Smooth muscle cell (in vitro differentiated cells): Measurements from ENCODE around the gene SS18. TPM values are rescaled to one million over a fixed set of nuclear protein-coding genes. Genes with fewer than 3 reads are reported as not detected.

Source experiments
- DNase-seq: peaks from one replicate; lab custom pipeline; 2025; ENCODE audit not compliant: unreplicated experiment; lab: John Stamatoyannopoulos, UW
- H2AFZ ChIP-seq: fragments of 200-600 bp; sonication (generic); 2 replicates; pipeline ENCODE4 v1.6.0; 2016; ENCODE audit warnings: antibody characterized with exemption, low read depth, mild to moderate bottlenecking
- H3F3A ChIP-seq: fragments of 200-600 bp; sonication (generic); 2 replicates; pipeline ENCODE4 v1.6.0; 2017; ENCODE audit warnings: antibody characterized with exemption, low read depth
- H3K27ac ChIP-seq: fragments of 200-600 bp; sonication (generic); 2 replicates; pipeline ENCODE4 v1.5.1; 2016; ENCODE audit warnings: low read depth, mild to moderate bottlenecking
- H3K27me3 ChIP-seq: fragments of 200-600 bp; sonication (generic); 2 replicates; pipeline ENCODE4 v1.6.1; 2016; ENCODE audit warnings: low read depth, mild to moderate bottlenecking
- H3K36me3 ChIP-seq: fragments of 200-600 bp; sonication (generic); 2 replicates; pipeline ENCODE4 v1.5.1; 2016; ENCODE audit warnings: low read depth
- H3K4me1 ChIP-seq: fragments of 200-600 bp; sonication (generic); 2 replicates; pipeline ENCODE4 v1.5.1; 2016; ENCODE audit warnings: low read depth
- H3K4me2 ChIP-seq: fragments of 200-600 bp; sonication (generic); 2 replicates; pipeline ENCODE4 v1.6.0; 2016; ENCODE audit warnings: mild to moderate bottlenecking
- H3K4me3 ChIP-seq: fragments of 200-600 bp; sonication (generic); 2 replicates; pipeline ENCODE4 v1.5.1; 2016; ENCODE audit warnings: mild to moderate bottlenecking
- H3K79me2 ChIP-seq: fragments of 200-600 bp; sonication (generic); 2 replicates; pipeline ENCODE4 v1.6.0; 2016; ENCODE audit warnings: low read depth, mild to moderate bottlenecking
- H3K9ac ChIP-seq: fragments of 200-600 bp; sonication (generic); 2 replicates; pipeline ENCODE4 v1.6.0; 2016; ENCODE audit warnings: low read depth
- H3K9me3 ChIP-seq: fragments of 200-600 bp; sonication (generic); replicated peaks from 2 replicates; pipeline ENCODE4 v1.5.1; 2016; ENCODE audit warnings: low read depth
- H4K20me1 ChIP-seq: fragments of 200-600 bp; sonication (generic); 2 replicates; pipeline ENCODE4 v1.6.0; 2016; ENCODE audit warnings: low read depth
- CTCF ChIP-seq: fragments of 200-600 bp; sonication (generic); IDR thresholded peaks from 2 replicates; pipeline ENCODE4 v1.5.1; 2017; ENCODE audit warnings: borderline replicate concordance, mild to moderate bottlenecking, antibody characterized with exemption; ENCODE audit not compliant: insufficient read depth, poor library complexity, severe bottlenecking
- WGBS: methylation state at CpG from one replicate; pipeline ENCODE4 v1.1.7; 2016; ENCODE audit warnings: low lambda C conversion rate; 5-methylcytosine and 5-hydroxymethylcytosine counted together
- polyA plus RNA-seq: library from polyadenylated mRNA; unstranded; fragments of >200 nt; fragmentation: Nextera tagmentation; extraction: Ambion mirVana; gene quantifications from 2 replicates; pipeline ENCODE4 v1.2.1, GENCODE V29; 2016
- total RNA-seq: library from RNA; depleted of rRNA; stranded (reverse); fragments of >200 nt; gene quantifications from 2 replicates; pipeline ENCODE4 v1.2.3, GENCODE V29; 2014

SS18 gene
- total and polyA plus RNA-seq, 2 experiments from 2014 or later, result 109 to 180 TPM

- Histone ChIP-seq H3K4me3 (no peak overlapping the region), H3K27me3 (no peaks in the 10 kb centered on the region), H3K27ac (no peak overlapping the region), H2AFZ (no peak overlapping the region), H3K36me3 (no peaks in the 10 kb centered on the region), H3K4me2 (no peak overlapping the region), H3K4me1 (no peaks in the 10 kb centered on the region), H3F3A (no peaks in the 10 kb centered on the region), H3K79me2 (no peaks in the 10 kb centered on the region), H3K9ac (no peak overlapping the region), H4K20me1 (no peaks in the 10 kb centered on the region), H3K9me3 (no peaks in the 10 kb centered on the region)
- TF ChIP-seq CTCF, result no peak
- WGBS, result 93% methylated on average over 1 of the region's 1 CpG
- DNase-seq, result no peak
Observed at GRCh38 chr18:26002375-26002910, 88.0 kb downstream of the SS18 start.

GRCh38 chr18:25998461-25998860 is 92.0 kb downstream of the SS18 start:
- no peak overlapping the region for H2AFZ ChIP-seq
- no peaks in the 10 kb centered on the region for H3K36me3 ChIP-seq
- no peak for TF ChIP-seq CTCF
- DNase-seq, result no peak
- H4K20me1 ChIP-seq, result no peaks in the 10 kb centered on the region
- H3K27me3 ChIP-seq, result no peaks in the 10 kb centered on the region
- H3K9me3 ChIP-seq, result no peaks in the 10 kb centered on the region
- H3K79me2 ChIP-seq, result no peaks in the 10 kb centered on the region
- H3K27ac ChIP-seq, result no peak overlapping the region
- no peaks in the 10 kb centered on the region for H3F3A ChIP-seq
- H3K4me3 ChIP-seq, result no peak overlapping the region
- H3K4me1 ChIP-seq, result no peaks in the 10 kb centered on the region
- H3K4me2 ChIP-seq, result no peak overlapping the region
- no peak overlapping the region for H3K9ac ChIP-seq

- no peaks in the 10 kb centered on the region for H3K79me2 ChIP-seq
Observed at GRCh38 chr18:25992566-25992965, 97.8 kb downstream of the SS18 start.

More at GRCh38 chr18:25992566-25992965, 97.8 kb downstream of the SS18 start:
- H3K4me2 ChIP-seq, result no peak overlapping the region
- H3K9me3 ChIP-seq, result no peaks in the 10 kb centered on the region
- no peak overlapping the region for H3K9ac ChIP-seq
- no peak overlapping the region for H3K4me3 ChIP-seq
- H4K20me1 ChIP-seq, result no peaks in the 10 kb centered on the region
- no peaks in the 10 kb centered on the region for H3F3A ChIP-seq
- WGBS, result 76% methylated on average over 2 of the region's 2 CpGs
- H3K36me3 ChIP-seq, result no peaks in the 10 kb centered on the region
- DNase-seq, result no peak
- H3K4me1 ChIP-seq, result no peaks in the 10 kb centered on the region
- H3K27ac ChIP-seq, result no peak overlapping the region
- TF ChIP-seq CTCF, result no peak
- no peak overlapping the region for H2AFZ ChIP-seq
- no peaks in the 10 kb centered on the region for H3K27me3 ChIP-seq
